K562 (cell line): ENCODE data around the gene SCAPER. TPM values are rescaled to one million over a fixed set of nuclear protein-coding genes. Genes with fewer than 3 reads are reported as not detected.

ENCODE experiments used
- BMI1 ChIP-seq: fragments of 150-350 bp; IDR thresholded peaks from 2 replicates; pipeline ENCODE4 v1.6.1; 2014; ENCODE audit warnings: low read length
- CBX5 ChIP-seq: IDR thresholded peaks from 2 replicates; pipeline ENCODE4 v1.6.1; 2014; ENCODE audit warnings: low read depth, borderline replicate concordance
- CEBPB ChIP-seq: fragments of 450-650 bp; IDR thresholded peaks from 2 replicates; pipeline ENCODE4 v1.6.1; 2016; ENCODE audit warnings: missing genetic modification characterization, missing compliant biosample characterization
- EZH2 ChIP-seq: IDR thresholded peaks from 2 replicates; pipeline ENCODE4 v1.6.1; 2012; ENCODE audit warnings: low read depth, mild to moderate bottlenecking, inconsistent platforms, low read length, borderline replicate concordance
- HINFP ChIP-seq: fragments of 450-650 bp; conservative IDR thresholded peaks from 2 replicates; pipeline ENCODE4 v1.6.1; 2016; ENCODE audit warnings: missing genetic modification characterization, low read depth, mild to moderate bottlenecking, control low read depth, missing compliant biosample characterization
- HNRNPLL ChIP-seq: fragments of 200-400 bp; formaldehyde crosslinking; IDR thresholded peaks from 2 replicates; pipeline ENCODE4 v1.6.1; 2017; ENCODE audit warnings: low read length, low read depth, mild to moderate bottlenecking; ENCODE audit not compliant: poor library complexity, severe bottlenecking
- JUN ChIP-seq, 2 experiments: sonication (generic) in 1 of 2; formaldehyde crosslinking in 1 of 2; IDR thresholded peaks; 2 replicates each; pipeline versions ENCODE4 v1.6.1 to v1.8.0; 2012 to 2022; ENCODE audit warnings: borderline replicate concordance in 2 of 2, mild to moderate bottlenecking in 2 of 2, improper control_type of control experiment in 1 of 2, low read depth in 1 of 2, low read length in 1 of 2, missing genetic modification reagents in 1 of 2
- KDM4B ChIP-seq, 2 experiments: fragments of 450-650 bp in 1 of 2; sonication (generic) in 1 of 2; IDR thresholded peaks; 2 replicates each; pipeline ENCODE4 v1.6.1; 2016 to 2017; ENCODE audit warnings: borderline replicate concordance in 2 of 2, antibody characterized with exemption in 1 of 2, low read depth in 1 of 2, mild to moderate bottlenecking in 1 of 2
- KDM5B ChIP-seq: fragments of 200-600 bp; sonication (generic); IDR thresholded peaks from 2 replicates; pipeline ENCODE4 v1.6.1; 2012; ENCODE audit warnings: low read depth, mild to moderate bottlenecking, moderate library complexity, low read length, control low read depth, inconsistent platforms; ENCODE audit not compliant: insufficient replicate concordance
- MTF1 ChIP-seq: fragments of 250-450 bp; sonication (Bioruptor Pico); IDR thresholded peaks from 2 replicates; pipeline ENCODE4 v1.9.0; 2021; ENCODE audit warnings: moderate library complexity, mild to moderate bottlenecking, inconsistent platforms, borderline replicate concordance
- RBBP5 ChIP-seq: fragments of 200-600 bp; sonication (generic); IDR thresholded peaks from 2 replicates; pipeline ENCODE4 v1.6.1; 2012; ENCODE audit warnings: borderline replicate concordance, mild to moderate bottlenecking, low read length, control low read depth, inconsistent platforms; ENCODE audit not compliant: insufficient read depth, poor library complexity, severe bottlenecking
- TEAD2 ChIP-seq: fragments of 450-650 bp; IDR thresholded peaks from 2 replicates; pipeline ENCODE4 v1.6.1; 2016; ENCODE audit warnings: missing genetic modification characterization, control low read depth, missing compliant biosample characterization
- THAP12 ChIP-seq: fragments of 250-450 bp; sonication (Bioruptor Pico); IDR thresholded peaks from 2 replicates; pipeline ENCODE4 v1.9.0; 2021; ENCODE audit warnings: mild to moderate bottlenecking, inconsistent platforms
- ZBTB49 ChIP-seq: sonication (generic); formaldehyde crosslinking; IDR thresholded peaks from 2 replicates; pipeline ENCODE4 v1.8.0; 2022; ENCODE audit warnings: missing genetic modification reagents, mild to moderate bottlenecking, borderline replicate concordance
- ZNF134 ChIP-seq: fragments of 250-450 bp; sonication (Bioruptor Pico); conservative IDR thresholded peaks from 2 replicates; pipeline ENCODE4 v1.4.0; 2020
- ZNF316 ChIP-seq: fragments of 450-650 bp; IDR thresholded peaks from 2 replicates; pipeline ENCODE4 v1.6.1; 2016
- polyA plus RNA-seq, 8 experiments: library from polyadenylated mRNA; depleted of rRNA in 4 of 8; stranded (reverse) in 5 of 8; unstranded in 3 of 8; fragments of >200 nt; fragmentation: Nextera tagmentation in 2 of 8; fragmentation: Illumina TruSeq in 1 of 8; extraction: Ambion mirVana in 2 of 8; extraction: Trizol in 1 of 8; gene quantifications; 2 replicates each; pipeline versions ENCODE4 v1.2.1 to v1.2.3, GENCODE V29; 2011 to 2014; ENCODE audit warnings: inconsistent platforms in 1 of 8, missing spikeins in 1 of 8
- total RNA-seq, 7 experiments: library from RNA; depleted of rRNA in 6 of 7; stranded (reverse); fragments of >200 nt in 6 of 7; fragmentation: Illumina TruSeq in 2 of 7; extraction: Trizol in 2 of 7; gene quantifications; 2 replicates each; pipeline versions ENCODE4 v1.2.1 to v1.2.3, GENCODE V29; 2011 to 2021; ENCODE audit warnings: low replicate concordance in 1 of 7
- TF ChIP-seq, protein P1 (sequence below): sonication (generic); formaldehyde crosslinking; IDR thresholded peaks from 2 replicates; pipeline ENCODE4 v1.8.1; 2023; ENCODE audit warnings: mild to moderate bottlenecking, missing genetic modification reagents
- TF ChIP-seq, protein P2 (sequence below): sonication (generic); formaldehyde crosslinking; IDR thresholded peaks from 2 replicates; pipeline ENCODE4 v1.9.0; 2022; ENCODE audit warnings: mild to moderate bottlenecking, missing genetic modification reagents

Gene SCAPER
- total and polyA plus RNA-seq, 9 of the 15 experiments (the other 6 are each of a cell fraction or from before 2014, with no cell fraction given): 1.3 to 5.7 (median 3.2) TPM

DNA sequence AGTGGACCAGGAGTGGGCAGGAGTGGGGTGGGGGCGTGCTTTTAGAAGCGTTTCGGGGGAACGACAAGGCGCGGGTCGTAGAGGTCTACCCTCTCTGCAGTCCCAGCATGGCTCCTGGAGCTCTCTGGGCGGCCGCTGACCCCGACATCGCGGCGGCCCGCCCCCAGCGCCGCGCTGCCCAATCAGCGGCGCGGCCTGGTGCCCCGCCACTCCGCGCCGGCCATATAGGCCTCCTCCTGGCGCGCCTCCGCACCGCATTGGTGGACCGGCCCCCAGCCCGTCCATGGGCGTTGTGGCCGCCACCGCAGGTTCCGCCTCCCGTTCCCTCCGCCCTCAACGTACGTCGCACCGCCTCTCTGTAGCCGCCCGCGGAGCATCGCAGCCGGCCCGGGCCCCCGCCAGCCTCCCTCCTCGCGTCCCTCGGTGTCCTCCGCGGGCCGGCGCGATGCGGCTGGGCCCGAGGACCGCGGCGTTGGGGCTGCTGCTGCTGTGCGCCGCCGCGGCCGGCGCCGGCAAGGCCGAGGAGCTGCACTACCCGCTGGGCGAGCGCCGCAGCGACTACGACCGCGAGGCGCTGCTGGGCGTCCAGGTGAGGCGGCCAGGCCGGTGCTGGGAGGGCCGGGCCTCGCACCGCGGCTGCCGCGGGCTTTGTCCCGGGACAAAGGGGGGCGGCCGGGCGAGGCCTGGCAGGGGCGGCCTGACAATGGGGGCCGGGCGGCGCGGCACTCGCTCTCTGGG is 26.4 kb upstream of the SCAPER start, which contains the start of gene RCN2 (continued):
- TF ChIP-seq EZH2 (no peak), THAP12 (CRISPR knock-in tag) (peak; percentile 12; the same call in 1 of the 2 replicates), KDM4B (IDR thresholded peaks at IDR 0.05; ENCODE audit: borderline replicate concordance in 2 of 2, low read depth in 1 of 2) (no peak), ZNF316 (no peak), BMI1 (no peak), HINFP (no peak), CEBPB (no peak), MTF1 (CRISPR knock-in tag) (no peak), RBBP5 (peak; percentile 94), KDM5B (peak; percentile 90), HNRNPLL (peak; percentile 98), ZBTB49 (CRISPR knock-in tag) (no peak), JUN (IDR thresholded peaks at IDR 0.05; ENCODE audit: borderline replicate concordance, low read depth, low read length) (no peak), JUN (CRISPR knock-in tag; IDR thresholded peaks at IDR 0.05; ENCODE audit: borderline replicate concordance) (no peak), CBX5 (no peak), ZNF134 (CRISPR knock-in tag) (no peak), TEAD2 (tag) (no peak)
- TF ChIP-seq, protein P1, sequence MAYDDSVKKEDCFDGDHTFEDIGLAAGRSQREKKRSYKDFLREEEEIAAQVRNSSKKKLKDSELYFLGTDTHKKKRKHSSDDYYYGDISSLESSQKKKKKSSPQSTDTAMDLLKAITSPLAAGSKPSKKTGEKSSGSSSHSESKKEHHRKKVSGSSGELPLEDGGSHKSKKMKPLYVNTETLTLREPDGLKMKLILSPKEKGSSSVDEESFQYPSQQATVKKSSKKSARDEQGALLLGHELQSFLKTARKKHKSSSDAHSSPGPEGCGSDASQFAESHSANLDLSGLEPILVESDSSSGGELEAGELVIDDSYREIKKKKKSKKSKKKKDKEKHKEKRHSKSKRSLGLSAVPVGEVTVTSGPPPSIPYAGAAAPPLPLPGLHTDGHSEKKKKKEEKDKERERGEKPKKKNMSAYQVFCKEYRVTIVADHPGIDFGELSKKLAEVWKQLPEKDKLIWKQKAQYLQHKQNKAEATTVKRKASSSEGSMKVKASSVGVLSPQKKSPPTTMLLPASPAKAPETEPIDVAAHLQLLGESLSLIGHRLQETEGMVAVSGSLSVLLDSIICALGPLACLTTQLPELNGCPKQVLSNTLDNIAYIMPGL (CRISPR knock-in tag): no peak
- TF ChIP-seq, protein P2, sequence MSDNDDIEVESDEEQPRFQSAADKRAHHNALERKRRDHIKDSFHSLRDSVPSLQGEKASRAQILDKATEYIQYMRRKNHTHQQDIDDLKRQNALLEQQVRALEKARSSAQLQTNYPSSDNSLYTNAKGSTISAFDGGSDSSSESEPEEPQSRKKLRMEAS (CRISPR knock-in tag): peak; percentile 28; the same call in 1 of the 2 replicates
